Endothelial cell of umbilical vein (primary cell): ENCODE results near the gene MARS2. TPM values are rescaled to one million over a fixed set of nuclear protein-coding genes. Genes with fewer than 3 reads are reported as not detected.
A peak's percentile ranks its signal among the peaks of the same experiment; 100 is the strongest.

Source experiments
- BruUV-seq: library from RNA; stranded (reverse); fragments of 400-500 nt; replicated peaks from 2 replicates; lab custom pipeline; 2021; lab: Mats Ljungman, UMichigan
- CTCF ChIA-PET: fragments of 300-600, 350-600 bp; sonication (Branson Sonifier 250); formaldehyde crosslinking; loops from one replicate; lab custom pipeline; 2021; ENCODE audit warnings: antibody characterized with exemption, inconsistent platforms; lab: Charles Lee
- POLR2A ChIA-PET: fragments of 300-600, 350-600 bp; sonication (Branson Sonifier 250); formaldehyde crosslinking; loops from one replicate; lab custom pipeline; 2021; ENCODE audit warnings: antibody characterized with exemption, inconsistent platforms; lab: Charles Lee
- DNase-seq: peaks from one replicate; pipeline ENCODE4 v3.0.0-alpha.2; 2011; ENCODE audit warnings: low read depth, low spot score
- FAIRE-seq: peaks from 2 replicates; lab custom pipeline; 2011; peaks lifted over from hg19 to GRCh38; lab: Jason Lieb, UNC
- H2AFZ ChIP-seq: 2 replicates; pipeline ENCODE4 v1.6.0; 2012; ENCODE audit warnings: low read depth, low read length, control low read depth, inconsistent platforms
- H3K27ac ChIP-seq: 2 replicates; pipeline ENCODE4 v1.5.1; 2011; ENCODE audit warnings: low read depth, mild to moderate bottlenecking, control low read depth, low read length, moderate library complexity; ENCODE audit not compliant: insufficient read depth
- H3K27me3 ChIP-seq, 2 experiments: 2 replicates each; pipeline versions ENCODE4 v1.6.0 to v1.6.1; 2011; ENCODE audit warnings: low read length in 2 of 2, mixed read lengths in 1 of 2; ENCODE audit not compliant: control insufficient read depth in 2 of 2, insufficient read depth in 2 of 2
- H3K36me3 ChIP-seq, 2 experiments: 2 replicates in 1 of 2; 3 replicates in 1 of 2; pipeline ENCODE4 v1.5.1; 2011; ENCODE audit warnings: low read length in 2 of 2, mild to moderate bottlenecking in 1 of 2, moderate library complexity in 1 of 2; ENCODE audit not compliant: control insufficient read depth in 2 of 2, insufficient read depth in 2 of 2; ENCODE audit errors: extremely low read depth in 1 of 2
- H3K4me1 ChIP-seq: 3 replicates; pipeline ENCODE4 v1.5.1; 2011; ENCODE audit warnings: mild to moderate bottlenecking, low read length; ENCODE audit not compliant: control insufficient read depth, insufficient read depth; ENCODE audit errors: extremely low read depth
- H3K4me2 ChIP-seq: 2 replicates; pipeline ENCODE4 v1.6.1; 2011; ENCODE audit warnings: low read length, control low read depth, mixed read lengths; ENCODE audit not compliant: insufficient read depth
- H3K4me3 ChIP-seq, 3 experiments: fragments of 200-600 bp in 1 of 3; sonication (generic), shearing (Covaris generic) in 1 of 3; replicated peaks in 1 of 3; 2 replicates each; pipeline ENCODE4 v1.5.1; 2011 to 2016; ENCODE audit warnings: control low read depth in 3 of 3, low read length in 3 of 3, mild to moderate bottlenecking in 2 of 3, inconsistent platforms in 1 of 3, low read depth in 1 of 3, moderate library complexity in 1 of 3; ENCODE audit not compliant: insufficient read depth in 1 of 3
- H3K79me2 ChIP-seq: 2 replicates; pipeline ENCODE4 v1.6.0; 2012; ENCODE audit warnings: low read length, inconsistent platforms; ENCODE audit not compliant: control insufficient read depth, insufficient read depth
- H3K9ac ChIP-seq: replicated peaks from 2 replicates; pipeline ENCODE3; 2011; ENCODE audit warnings: low read length, control low read depth; ENCODE audit not compliant: insufficient read depth; ENCODE audit errors: extremely low read depth
- H3K9me1 ChIP-seq: replicated peaks from 3 replicates; pipeline ENCODE4 v1.6.0; 2011; ENCODE audit warnings: mild to moderate bottlenecking, low read length; ENCODE audit not compliant: control insufficient read depth, insufficient read depth; ENCODE audit errors: extremely low read depth
- H3K9me3 ChIP-seq: replicated peaks from 2 replicates; pipeline ENCODE4 v1.5.1; 2012; ENCODE audit warnings: low read length, inconsistent platforms; ENCODE audit not compliant: control insufficient read depth, insufficient read depth
- H4K20me1 ChIP-seq: replicated peaks from 2 replicates; pipeline ENCODE3; 2011; ENCODE audit warnings: mild to moderate bottlenecking, low read length; ENCODE audit not compliant: control insufficient read depth, insufficient read depth; ENCODE audit errors: extremely low read depth
- CTCF ChIP-seq, 2 donors: IDR thresholded peaks; 1 replicate in 1 of 2; 2 replicates in 1 of 2; pipeline ENCODE4 v1.5.1; 2011; ENCODE audit warnings: low read length in 2 of 2, mild to moderate bottlenecking in 2 of 2, moderate library complexity in 2 of 2, control low read depth in 1 of 2, inconsistent platforms in 1 of 2, low read depth in 1 of 2; ENCODE audit not compliant: insufficient read depth in 1 of 2; ENCODE audit errors: extremely low read depth in 1 of 2
- EZH2 ChIP-seq: IDR thresholded peaks from 2 replicates; pipeline ENCODE4 v1.6.1; 2012; ENCODE audit warnings: borderline replicate concordance, low read depth, mild to moderate bottlenecking, moderate library complexity, low read length, inconsistent platforms; ENCODE audit not compliant: severe bottlenecking
- FOS ChIP-seq: IDR thresholded peaks from 2 replicates; pipeline ENCODE4 v1.6.1; 2011; ENCODE audit warnings: mild to moderate bottlenecking, low read length, moderate library complexity, borderline replicate concordance; ENCODE audit not compliant: insufficient read depth
- GATA2 ChIP-seq: IDR thresholded peaks from 2 replicates; pipeline ENCODE4 v1.7.0; 2011; ENCODE audit warnings: low read depth, mild to moderate bottlenecking, moderate library complexity, mixed read lengths, low read length; ENCODE audit not compliant: insufficient read length, insufficient read depth
- JUN ChIP-seq: IDR thresholded peaks from 2 replicates; pipeline ENCODE4 v1.6.1; 2011; ENCODE audit warnings: borderline replicate concordance, low read depth; ENCODE audit not compliant: insufficient read length, insufficient read depth
- MYC ChIP-seq: IDR thresholded peaks from one replicate; pipeline ENCODE4 v1.6.1; 2011; ENCODE audit warnings: mild to moderate bottlenecking, low read depth, low read length
- POLR2A ChIP-seq: IDR thresholded peaks from 2 replicates; pipeline ENCODE4 v1.6.1; 2012; ENCODE audit warnings: low read depth, mild to moderate bottlenecking, control low read depth, low read length
- POLR2AphosphoS5 ChIP-seq: IDR thresholded peaks from 2 replicates; pipeline ENCODE4 v1.6.1; 2012; ENCODE audit warnings: low read depth, mild to moderate bottlenecking, control low read depth, low read length, moderate library complexity; ENCODE audit not compliant: insufficient read depth
- dilution Hi-C: fragments of 300-500 bp; cut with MboI; formaldehyde crosslinking; loops from one replicate; pipeline ENCODE4 v1.15.0; 2019; ENCODE audit warnings: low sequenced_read_pairs; ENCODE audit not compliant: extremely low pct_ligation_motif_present
- intact Hi-C: fragments of 100-400 bp; cut with micrococcal nuclease; formaldehyde crosslinking; loops from one replicate; pipeline ENCODE4 v1.10.0; 2022
- polyA plus RNA-seq, 4 experiments: library from polyadenylated mRNA; depleted of rRNA in 3 of 4; stranded (reverse) in 3 of 4; unstranded in 1 of 4; fragments of >200 nt; gene quantifications; 2 replicates each; pipeline versions ENCODE4 v1.2.1 to v1.2.3, GENCODE V29; 2011 to 2012; ENCODE audit warnings: missing spikeins in 1 of 4
- total RNA-seq: library from RNA; stranded (reverse); gene quantifications from 2 replicates; pipeline ENCODE4 v1.2.3, GENCODE V29; 2021
- TF ChIP-seq, protein P1 (sequence below): IDR thresholded peaks from 2 replicates; pipeline ENCODE4 v1.6.1; 2011; ENCODE audit not compliant: insufficient read depth, insufficient read length

Gene MARS2
- total and polyA plus RNA-seq, 2 donors (not counting 3 experiments of a cell fraction or from before 2014, with no cell fraction given) = 2.4 to 5.3 TPM

- dilution Hi-C loops = no loop called here
- no peaks in the 10 kb centered on the region for H3K9me1 ChIP-seq
- H3K27me3 ChIP-seq = peaks cover 0 to 3% of the 10 kb centered on the region in 2 experiments
- H3K4me3 ChIP-seq = peak overlapping the region; percentile 35 to 54 (median 47)
- intact Hi-C loops = loop anchor here (1.0 to 5.0 kb wide), 6 partner anchors 150 to 421 kb away; partner anchors contain the start of genes COQ10B, HSPE1, MOB4 and SF3B1
- TF ChIP-seq POLR2A (no peak), FOS (no peak), MYC (no peak), JUN (no peak), EZH2 (no peak), GATA2 (no peak), CTCF (IDR thresholded peaks at IDR 0.05; ENCODE audit: extremely low read depth in 1 of 2, insufficient read depth in 1 of 2, low read depth in 1 of 2, low read length in 2 of 2) (no peak), POLR2AphosphoS5 (no peak)
- TF ChIP-seq, protein P1, sequence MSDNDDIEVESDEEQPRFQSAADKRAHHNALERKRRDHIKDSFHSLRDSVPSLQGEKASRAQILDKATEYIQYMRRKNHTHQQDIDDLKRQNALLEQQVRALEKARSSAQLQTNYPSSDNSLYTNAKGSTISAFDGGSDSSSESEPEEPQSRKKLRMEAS = no peak
- H3K4me1 ChIP-seq = peaks cover 22% of the 10 kb centered on the region
- no peak overlapping the region for H3K27ac ChIP-seq
- no peaks in the 10 kb centered on the region for H4K20me1 ChIP-seq
- peak overlapping the region; percentile 27 for H3K9ac ChIP-seq
- H2AFZ ChIP-seq = peak overlapping the region; percentile 36
- H3K9me3 ChIP-seq = no peaks in the 10 kb centered on the region
- ChIA-PET CTCF (interaction anchor here (0.6 to 2.7 kb wide), 8 partner anchors 10 to 591 kb away, joined by 3 to 18 read pairs (median 3); partner anchors contain the start of genes MOB4 and RFTN2), POLR2A (no interaction called here)
- no peaks in the 10 kb centered on the region for H3K36me3 ChIP-seq
- H3K4me2 ChIP-seq = peak overlapping the region; percentile 63
- DNase-seq (no peak), FAIRE-seq (peak; percentile 43)
- BruUV-seq = no TSS peak
- H3K79me2 ChIP-seq = peaks cover 42% of the 10 kb centered on the region
Observed at GRCh38 chr2:197705912-197706838, 1.0 kb downstream of the MARS2 start.
